SHP77 (cell line): ENCODE data around the gene RFPL3.
"Not testable (repeated sequence)": the region's sequence is repeated elsewhere in the genome, so short reads cannot be mapped to it uniquely, and the experiment has no call there.

Source experiments
- DNase-seq, 2 experiments: peaks; one replicate each; lab custom pipeline; 2025; lab: John Stamatoyannopoulos, UW

RFPL3 gene

GRCh38 chr22:32353840-32354239 is 3.8 kb upstream of the RFPL3 start:
- DNase-seq: no peak

- no peak for DNase-seq
These were observed 3.0 kb upstream of the RFPL3 start for GRCh38 chr22:32354360-32355351.

- no peak for DNase-seq
These were observed 1.9 kb upstream of the RFPL3 start for GRCh38 chr22:32355760-32356159.

GRCh38 chr22:32360096-32360495 is 2.4 kb downstream of the RFPL3 start:
- not testable (repeated sequence) for DNase-seq

- DNase-seq: no peak
These were observed 3.6 kb downstream of the RFPL3 start for GRCh38 chr22:32361257-32361656.

GRCh38 chr22:32364210-32364609 is 6.5 kb downstream of the RFPL3 start:
- no peak for DNase-seq

- no peak for DNase-seq
These were observed 18.2 kb downstream of the RFPL3 start for GRCh38 chr22:32375678-32376450.

- no peak for DNase-seq
These were observed 19.0 kb downstream of the RFPL3 start for GRCh38 chr22:32376681-32377080.

- DNase-seq: peak in 1 of 2 experiments; percentile 28
These were observed 21.1 kb downstream of the RFPL3 start for GRCh38 chr22:32378707-32379272.

GRCh38 chr22:32380991-32381390 is 23.3 kb downstream of the RFPL3 start:
- DNase-seq: peak; percentile 13 to 39

- DNase-seq: no peak
These were observed 28.0 kb downstream of the RFPL3 start for GRCh38 chr22:32385681-32386080.

GRCh38 chr22:32389685-32390084 is 32.0 kb downstream of the RFPL3 start:
- DNase-seq: no peak

- no peak for DNase-seq
These were observed 37.4 kb downstream of the RFPL3 start for GRCh38 chr22:32395107-32395506.

- DNase-seq: no peak
These were observed 38.6 kb downstream of the RFPL3 start for GRCh38 chr22:32396255-32396654.

- DNase-seq: no peak
These were observed 39.1 kb downstream of the RFPL3 start for GRCh38 chr22:32396746-32397145.

GRCh38 chr22:32401486-32401885 is 43.8 kb downstream of the RFPL3 start:
- no peak for DNase-seq

- DNase-seq: no peak
These were observed 46.4 kb downstream of the RFPL3 start for GRCh38 chr22:32404021-32404420.

GRCh38 chr22:32407312-32407711 is 49.6 kb downstream of the RFPL3 start:
- no peak for DNase-seq

GRCh38 chr22:32407936-32408335 is 50.3 kb downstream of the RFPL3 start:
- DNase-seq: no peak

GRCh38 chr22:32409977-32410376 is 52.3 kb downstream of the RFPL3 start:
- DNase-seq: no peak

- DNase-seq: no peak
These were observed 52.8 kb downstream of the RFPL3 start for GRCh38 chr22:32410459-32410858.
